Measurements from ENCODE around the gene NCBP1. TPM values are rescaled to one million over a fixed set of nuclear protein-coding genes. Genes with fewer than 3 reads are reported as not detected.

The NCBP1 gene
- 28.7 TPM for polyA plus RNA-seq (2012; ENCODE audit: insufficient read length, low read depth)

GRCh38 chr9:97632985-97633858, at the start of gene NCBP1, which contains the start of gene TSTD2:
Gene NCBP1 (plus strand): TSS chr9:97633821. CDS start chr9:97633882, 61 bp downstream.
Gene TSTD2 (minus strand): TSS chr9:97633368. CDS start chr9:97627562, 5,806 bp downstream.
- peak; percentile 79 for TF ChIP-seq FOXP2 (optimal IDR thresholded peaks at IDR 0.05; ENCODE audit: borderline replicate concordance, extremely low read depth, extremely low read length, insufficient read depth)
- peak; percentile 82 for TF ChIP-seq TAF1 (IDR thresholded peaks at IDR 0.05; ENCODE audit: borderline replicate concordance, insufficient read depth, low read length)
- TF ChIP-seq SIN3A (IDR thresholded peaks at IDR 0.05; ENCODE audit: borderline replicate concordance, insufficient read depth, low read length): 0 out of 2 replicates have a peak, but pooled peaks have one; percentile 45
- peak in 1 of 2 experiments; percentile 29; a peak in 1 of 4 replicates for TF ChIP-seq REST (IDR thresholded peaks at IDR 0.05; ENCODE audit: insufficient read depth in 1 of 2, low read depth in 2 of 2, low read length in 2 of 2)
- TF ChIP-seq POLR2AphosphoS5 (IDR thresholded peaks at IDR 0.05; ENCODE audit: low read depth, low read length): peak; percentile 85; the same call in 1 of the 2 replicates

- TF ChIP-seq REST (IDR thresholded peaks at IDR 0.05; ENCODE audit: insufficient read depth in 1 of 2, low read depth in 2 of 2, low read length in 2 of 2) (no peak), SIN3A (IDR thresholded peaks at IDR 0.05; ENCODE audit: borderline replicate concordance, insufficient read depth, low read length) (no peak), FOXP2 (optimal IDR thresholded peaks at IDR 0.05; ENCODE audit: borderline replicate concordance, extremely low read depth, extremely low read length, insufficient read depth) (no peak), TAF1 (IDR thresholded peaks at IDR 0.05; ENCODE audit: borderline replicate concordance, insufficient read depth, low read length) (no peak), POLR2AphosphoS5 (IDR thresholded peaks at IDR 0.05; ENCODE audit: low read depth, low read length) (no peak)
Measured at GRCh38 chr9:97591535-97591934, 42.1 kb upstream of the NCBP1 start.

GRCh38 chr9:97592126-97592525, 41.5 kb upstream of the NCBP1 start:
- no peak for TF ChIP-seq FOXP2 (optimal IDR thresholded peaks at IDR 0.05; ENCODE audit: borderline replicate concordance, extremely low read depth, extremely low read length, insufficient read depth)
- TF ChIP-seq TAF1 (IDR thresholded peaks at IDR 0.05; ENCODE audit: borderline replicate concordance, insufficient read depth, low read length): no peak
- no peak for TF ChIP-seq POLR2AphosphoS5 (IDR thresholded peaks at IDR 0.05; ENCODE audit: low read depth, low read length)
- TF ChIP-seq REST (IDR thresholded peaks at IDR 0.05; ENCODE audit: insufficient read depth in 1 of 2, low read depth in 2 of 2, low read length in 2 of 2): no peak
- no peak for TF ChIP-seq SIN3A (IDR thresholded peaks at IDR 0.05; ENCODE audit: borderline replicate concordance, insufficient read depth, low read length)

GRCh38 chr9:97593960-97594359, 39.7 kb upstream of the NCBP1 start:
- TF ChIP-seq POLR2AphosphoS5 (IDR thresholded peaks at IDR 0.05; ENCODE audit: low read depth, low read length) (no peak), FOXP2 (optimal IDR thresholded peaks at IDR 0.05; ENCODE audit: borderline replicate concordance, extremely low read depth, extremely low read length, insufficient read depth) (no peak), REST (IDR thresholded peaks at IDR 0.05; ENCODE audit: insufficient read depth in 1 of 2, low read depth in 2 of 2, low read length in 2 of 2) (no peak), TAF1 (IDR thresholded peaks at IDR 0.05; ENCODE audit: borderline replicate concordance, insufficient read depth, low read length) (no peak), SIN3A (IDR thresholded peaks at IDR 0.05; ENCODE audit: borderline replicate concordance, insufficient read depth, low read length) (no peak)
